ENCODE data around the gene DPP7. TPM values are rescaled to one million over a fixed set of nuclear protein-coding genes. Genes with fewer than 3 reads are reported as not detected.

The DPP7 gene
- polyA plus RNA-seq, 4 donors = 9.7 to 41.8 (median 18.2) TPM

GRCh38 chr9:137096785-137097546 is 17.6 kb downstream of the DPP7 start:
- DNase-seq (ENCODE audit: low read depth in 4 of 4, low spot score in 3 of 4) = no peak

GRCh38 chr9:137095664-137096517 is 18.6 kb downstream of the DPP7 start:
- DNase-seq (ENCODE audit: low read depth in 4 of 4, low spot score in 3 of 4) = no peak

- no peak for DNase-seq (ENCODE audit: low read depth in 4 of 4, low spot score in 3 of 4)
Measured at GRCh38 chr9:137089232-137089947, 25.1 kb downstream of the DPP7 start.

GRCh38 chr9:137088121-137088520 is 26.4 kb downstream of the DPP7 start:
- no peak for DNase-seq (ENCODE audit: low read depth in 4 of 4, low spot score in 3 of 4)

- DNase-seq (ENCODE audit: low read depth in 4 of 4, low spot score in 3 of 4) = no peak
Measured at GRCh38 chr9:137087409-137087925, 27.1 kb downstream of the DPP7 start.

GRCh38 chr9:137086531-137087408 is 27.8 kb downstream of the DPP7 start, which contains the start of gene MAN1B1:
MAN1B1 (plus strand) TSS chr9:137086985; CDS start chr9:137087000, 15 bp downstream.
- DNase-seq (ENCODE audit: low read depth in 4 of 4, low spot score in 3 of 4) = peak; percentile 94 to 99 (median 95)

GRCh38 chr9:137085920-137086530 is 28.5 kb downstream of the DPP7 start:
- DNase-seq (ENCODE audit: low read depth in 4 of 4, low spot score in 3 of 4) = no peak

GRCh38 chr9:137084526-137084925 is 30.0 kb downstream of the DPP7 start:
- DNase-seq (ENCODE audit: low read depth in 4 of 4, low spot score in 3 of 4) = no peak

GRCh38 chr9:137083394-137084004 is 31.0 kb downstream of the DPP7 start:
- no peak for DNase-seq (ENCODE audit: low read depth in 4 of 4, low spot score in 3 of 4)

GRCh38 chr9:137082925-137083290 is 31.6 kb downstream of the DPP7 start:
- DNase-seq (ENCODE audit: low read depth in 4 of 4, low spot score in 3 of 4) = no peak

- DNase-seq (ENCODE audit: low read depth in 4 of 4, low spot score in 3 of 4) = no peak
Measured at GRCh38 chr9:137082222-137082924, 32.2 kb downstream of the DPP7 start.

- DNase-seq (ENCODE audit: low read depth in 4 of 4, low spot score in 3 of 4) = no peak
Measured at GRCh38 chr9:137080260-137081122, 34.0 kb downstream of the DPP7 start.

GRCh38 chr9:137079401-137079787 is 35.1 kb downstream of the DPP7 start:
- DNase-seq (ENCODE audit: low read depth in 4 of 4, low spot score in 3 of 4) = no peak

- no peak for DNase-seq (ENCODE audit: low read depth in 4 of 4, low spot score in 3 of 4)
Measured at GRCh38 chr9:137078701-137079400, 35.7 kb downstream of the DPP7 start.

GRCh38 chr9:137077758-137078693 is 36.5 kb downstream of the DPP7 start:
- DNase-seq (ENCODE audit: low read depth in 4 of 4, low spot score in 3 of 4) = no peak
